ENCODE results near the gene RSPH1. TPM values are rescaled to one million over a fixed set of nuclear protein-coding genes. Genes with fewer than 3 reads are reported as not detected.
"Not testable (repeated sequence)": the region's sequence is repeated elsewhere in the genome, so short reads cannot be mapped to it uniquely, and the experiment has no call there.

The RSPH1 gene
- polyA plus RNA-seq, 5 donors, result 4.4 to 28.3 (median 17.4) TPM

- DNase-seq, result no peak
Observed at GRCh38 chr21:42489006-42489563, 6.9 kb downstream of the RSPH1 start.

GRCh38 chr21:42486531-42486930, 9.5 kb downstream of the RSPH1 start:
- DNase-seq, result no peak

- no peak for DNase-seq
Observed at GRCh38 chr21:42486072-42486471, 10.0 kb downstream of the RSPH1 start.

GRCh38 chr21:42484966-42485365, 11.1 kb downstream of the RSPH1 start:
- no peak for DNase-seq

GRCh38 chr21:42481169-42481568, 14.9 kb downstream of the RSPH1 start:
- DNase-seq, result no peak

- DNase-seq, result no peak
Observed at GRCh38 chr21:42480736-42481135, 15.3 kb downstream of the RSPH1 start.

GRCh38 chr21:42479582-42479981, 16.4 kb downstream of the RSPH1 start:
- no peak for DNase-seq

GRCh38 chr21:42478504-42478903, 17.5 kb downstream of the RSPH1 start:
- DNase-seq, result no peak

GRCh38 chr21:42476388-42477331, 19.4 kb downstream of the RSPH1 start:
- no peak for DNase-seq

- no peak for DNase-seq
Observed at GRCh38 chr21:42475526-42476387, 20.3 kb downstream of the RSPH1 start.

- DNase-seq, result no peak
Observed at GRCh38 chr21:42475036-42475435, 21.0 kb downstream of the RSPH1 start.

- no peak for DNase-seq
Observed at GRCh38 chr21:42474043-42474831, 21.8 kb downstream of the RSPH1 start.

GRCh38 chr21:42473498-42474042, 22.5 kb downstream of the RSPH1 start:
- no peak for DNase-seq

- no peak for DNase-seq
Observed at GRCh38 chr21:42472521-42472920, 23.5 kb downstream of the RSPH1 start.

- DNase-seq, result no peak
Observed at GRCh38 chr21:42471716-42472330, 24.2 kb downstream of the RSPH1 start.

- no peak for DNase-seq
Observed at GRCh38 chr21:42471206-42471605, 24.8 kb downstream of the RSPH1 start.

GRCh38 chr21:42469726-42470125, 26.3 kb downstream of the RSPH1 start:
- not testable (repeated sequence) for DNase-seq

GRCh38 chr21:42469272-42469671, 26.8 kb downstream of the RSPH1 start:
- DNase-seq, result no peak

GRCh38 chr21:42468491-42469131, 27.4 kb downstream of the RSPH1 start:
- DNase-seq, result no peak
